ENCODE measurements around the gene GALNTL6.

DNA sequence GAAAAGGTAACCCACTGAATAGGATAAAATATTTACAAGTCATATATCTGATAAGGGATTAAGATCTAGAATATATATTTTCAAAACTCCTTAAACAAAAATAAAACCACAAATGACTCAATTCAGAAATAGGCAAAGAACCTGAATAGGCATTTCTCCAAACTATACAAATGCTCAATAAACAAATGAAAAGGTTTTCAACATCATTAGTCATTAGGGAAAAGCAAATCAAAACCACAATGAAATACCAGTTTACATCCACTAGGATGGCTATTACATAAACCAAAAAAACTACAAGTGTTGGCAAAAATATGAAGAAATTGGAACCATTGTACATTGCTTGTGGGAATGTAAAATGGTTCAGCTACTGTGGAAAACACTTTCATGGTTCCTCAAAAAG lies 1188.4 kb downstream of the GALNTL6 start:
- TF ChIP-seq TAF1 (IDR thresholded peaks at IDR 0.05; ENCODE audit: low read depth, low read length) (no peak), POLR2A (IDR thresholded peaks at IDR 0.05; ENCODE audit: low read depth, low read length) (no peak), POLR2AphosphoS5 (IDR thresholded peaks at IDR 0.05; ENCODE audit: low read depth, low read length) (no peak), SPI1 (IDR thresholded peaks at IDR 0.05; ENCODE audit: low read depth, low read length) (no peak), POU2F2 (IDR thresholded peaks at IDR 0.05; ENCODE audit: low read depth, low read length) (no peak)
